HG02840 (cell line): ENCODE results near the gene LBH.

Source experiments
- ATAC-seq: cut with Tn5 transposase; IDR thresholded peaks from one replicate; pipeline ENCODE4 v1.9.1; 2021; ENCODE audit warnings: mild to moderate bottlenecking, moderate library complexity, moderate number of reproducible peaks; ENCODE audit not compliant: unreplicated experiment, low FRiP score

Gene LBH

DNA sequence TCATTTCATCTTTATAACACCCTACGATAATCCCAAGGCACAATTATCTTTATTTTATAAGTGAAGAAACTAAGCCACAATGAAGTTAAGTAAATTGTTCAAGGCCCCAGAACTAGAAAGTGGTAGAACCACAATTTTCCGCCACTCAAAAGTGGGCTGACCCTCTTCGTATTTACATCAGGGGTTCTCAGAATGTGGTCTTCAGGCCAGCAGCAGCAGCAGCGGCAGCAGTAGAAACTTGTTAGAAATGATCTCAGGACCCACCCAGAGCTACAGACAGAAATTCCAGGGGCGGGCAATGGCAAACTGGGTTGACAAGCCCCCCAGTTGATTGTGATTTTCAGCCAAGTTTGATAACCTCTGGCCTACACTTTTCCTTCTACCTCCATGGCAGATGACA, 62.8 kb downstream of the LBH start:
- ATAC-seq: no peak

- no peak for ATAC-seq
Measured at GRCh38 chr2:30296496-30296895, 65.2 kb downstream of the LBH start.

DNA sequence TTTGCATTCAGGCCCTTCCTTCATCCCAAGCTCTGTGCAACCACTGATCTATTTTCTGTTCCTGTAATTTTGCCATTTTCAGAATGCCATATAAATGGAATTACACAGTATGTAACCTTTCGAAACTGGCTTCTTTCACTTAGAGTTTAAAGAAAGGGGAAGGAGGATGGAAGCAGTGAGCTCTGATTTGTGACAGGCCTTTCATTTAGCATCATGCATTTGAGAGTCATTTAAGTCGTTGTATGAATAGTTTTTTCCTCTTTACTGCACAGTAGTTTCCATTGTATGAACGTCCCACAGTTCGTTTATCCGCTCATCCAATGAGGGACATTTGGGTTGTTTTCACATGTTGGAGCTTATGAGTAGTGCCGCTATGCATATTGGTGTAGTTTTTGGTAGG, 67.0 kb downstream of the LBH start:
- no peak for ATAC-seq

DNA sequence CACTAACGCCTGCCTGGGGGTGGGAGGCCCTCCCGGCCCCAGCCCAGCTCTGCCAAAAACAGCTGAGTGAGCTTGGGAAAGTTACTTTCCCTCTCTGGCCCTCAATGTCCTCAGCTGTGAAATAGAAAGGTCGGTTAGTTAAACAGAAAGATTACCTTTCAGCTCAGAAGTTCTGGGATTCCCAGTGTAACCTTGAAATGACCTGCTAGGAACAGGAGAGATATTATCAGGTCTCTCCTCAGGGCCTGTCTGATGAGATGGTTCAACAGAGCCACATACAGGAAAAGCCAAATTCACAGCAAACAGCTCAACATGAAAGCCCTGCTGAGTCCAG, 68.8 kb downstream of the LBH start:
- no peak for ATAC-seq

DNA sequence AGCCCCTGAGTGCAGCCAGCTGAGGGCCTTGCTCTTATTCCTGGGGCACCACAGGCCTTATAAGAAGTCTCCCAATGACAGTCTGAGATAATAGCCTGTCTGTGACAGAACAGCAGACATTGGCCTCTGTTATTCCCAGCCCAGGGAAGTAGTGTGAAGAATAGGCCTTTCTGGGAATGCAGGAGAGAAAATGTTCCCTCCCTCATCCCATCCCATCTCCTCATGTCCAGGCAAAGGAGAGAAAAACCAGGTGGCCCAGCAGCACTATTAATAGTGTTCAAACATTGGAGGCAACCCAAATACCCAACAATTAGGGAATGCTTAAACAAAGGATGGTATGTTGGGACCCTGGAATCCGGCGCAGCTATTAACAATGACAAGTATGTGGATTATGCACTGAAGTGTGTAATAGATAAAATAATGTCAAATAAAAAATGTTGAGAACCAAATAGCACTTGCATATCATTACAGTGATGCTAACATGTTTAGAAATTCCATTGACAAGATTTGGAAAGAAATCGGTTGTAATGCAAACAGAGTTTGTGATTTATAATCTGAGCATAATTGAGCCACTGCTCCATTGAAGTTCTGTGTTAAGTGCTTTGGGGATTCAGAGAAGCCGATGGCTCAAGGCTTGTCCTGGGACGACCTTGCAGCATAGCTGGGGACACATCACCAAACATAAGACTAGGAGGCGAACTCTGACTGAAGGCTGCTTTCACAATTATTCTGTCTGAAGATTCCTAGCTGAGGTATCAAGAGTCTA, 69.3 kb downstream of the LBH start:
- no peak for ATAC-seq

DNA sequence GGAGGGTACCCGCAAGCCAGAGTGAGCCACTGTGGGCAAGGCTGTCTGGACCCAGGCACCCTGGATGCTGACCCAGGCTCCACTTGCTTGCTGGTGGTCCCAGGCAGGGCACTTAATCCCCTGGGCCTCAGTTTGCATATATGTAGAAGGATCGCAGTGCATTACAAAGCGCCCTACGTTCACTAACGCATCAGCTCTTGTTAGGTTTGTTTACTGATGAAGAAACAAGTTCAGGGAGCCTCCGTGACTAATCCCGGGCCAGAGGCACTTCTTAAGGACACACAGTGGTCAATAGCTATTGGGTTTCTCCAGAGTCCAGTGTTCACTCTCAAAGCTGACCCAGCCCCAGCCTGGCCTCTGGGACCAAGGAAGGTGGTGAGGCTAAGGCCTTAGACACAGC, 70.2 kb downstream of the LBH start:
- no peak for ATAC-seq

- no peak for ATAC-seq
Measured at GRCh38 chr2:30302566-30302965, 71.2 kb downstream of the LBH start.

DNA sequence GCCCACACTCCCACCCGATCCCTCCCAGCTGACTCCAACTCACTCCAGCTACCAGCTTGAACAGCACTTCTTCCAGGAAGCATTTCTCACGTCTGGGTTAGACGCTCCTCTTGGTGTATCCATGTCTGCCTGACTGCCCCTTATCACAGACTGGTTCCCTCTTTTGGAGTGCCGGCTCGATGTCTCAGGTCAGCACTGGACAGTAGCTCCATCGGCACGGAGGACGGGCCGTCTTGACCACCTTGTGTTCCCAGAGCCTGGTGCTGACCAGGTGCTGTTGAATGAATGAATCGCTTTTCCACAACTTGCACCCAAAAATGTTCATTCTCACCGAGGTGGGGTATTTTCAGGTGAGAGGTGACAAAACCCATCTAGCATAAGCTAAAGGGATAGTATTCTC, 71.8 kb downstream of the LBH start:
- no peak for ATAC-seq

- ATAC-seq: no peak
Measured at GRCh38 chr2:30305235-30305634, 73.9 kb downstream of the LBH start.

DNA sequence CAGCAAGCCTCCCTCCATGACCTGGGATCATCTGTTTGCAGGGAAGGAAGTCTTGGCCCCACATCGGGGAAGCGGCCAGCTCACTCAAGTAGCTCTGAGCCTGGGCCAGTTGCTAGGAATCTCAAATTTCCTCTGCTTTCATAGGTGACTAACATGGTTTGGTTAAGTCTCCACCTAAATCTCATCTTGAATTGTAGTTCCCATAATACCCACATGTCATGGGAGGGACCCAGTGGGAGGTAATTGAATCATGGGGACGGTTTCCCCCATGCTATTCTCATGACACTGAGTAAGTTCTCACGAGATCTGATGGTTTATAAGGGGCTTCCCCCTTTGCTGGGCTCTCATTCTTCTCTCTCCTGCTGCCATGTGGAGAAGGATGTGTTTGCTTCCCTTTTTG, 75.2 kb downstream of the LBH start:
- ATAC-seq: no peak

DNA sequence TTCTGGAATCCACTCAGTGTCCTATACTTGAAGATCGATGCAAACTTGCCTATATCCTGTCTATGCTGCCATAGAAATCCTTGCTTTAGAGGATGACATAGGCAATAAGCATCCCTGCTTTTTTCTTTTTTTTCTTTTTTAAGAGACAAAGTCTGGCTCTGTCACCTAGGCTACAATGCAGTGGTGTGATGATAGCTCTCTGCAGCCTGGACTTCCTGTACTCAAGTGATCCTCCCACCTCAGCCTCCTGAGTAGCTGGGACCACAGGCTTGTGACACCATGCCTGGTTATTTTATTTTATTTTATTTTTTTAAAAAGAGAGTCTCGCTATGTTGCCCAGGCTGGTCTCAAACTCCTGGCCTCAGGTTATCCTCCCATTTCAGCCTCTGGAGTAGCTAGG, 76.9 kb downstream of the LBH start:
- no peak for ATAC-seq
